ENCODE measurements around the gene LRRC49. TPM values are rescaled to one million over a fixed set of nuclear protein-coding genes. Genes with fewer than 3 reads are reported as not detected.
"Not testable (repeated sequence)": the region's sequence is repeated elsewhere in the genome, so short reads cannot be mapped to it uniquely, and the experiment has no call there.

Gene LRRC49
- total RNA-seq, 1 experiment from 2014 or later, result 8.5 TPM

- no peak for DNase-seq (ENCODE audit: low spot score)
Observed at GRCh38 chr15:70995383-70995970, 102.9 kb downstream of the LRRC49 start.

- DNase-seq (ENCODE audit: low spot score), result no peak
Observed at GRCh38 chr15:70998319-70998718, 105.7 kb downstream of the LRRC49 start.

GRCh38 chr15:71002316-71002715 is 109.7 kb downstream of the LRRC49 start:
- DNase-seq (ENCODE audit: low spot score), result no peak

DNA sequence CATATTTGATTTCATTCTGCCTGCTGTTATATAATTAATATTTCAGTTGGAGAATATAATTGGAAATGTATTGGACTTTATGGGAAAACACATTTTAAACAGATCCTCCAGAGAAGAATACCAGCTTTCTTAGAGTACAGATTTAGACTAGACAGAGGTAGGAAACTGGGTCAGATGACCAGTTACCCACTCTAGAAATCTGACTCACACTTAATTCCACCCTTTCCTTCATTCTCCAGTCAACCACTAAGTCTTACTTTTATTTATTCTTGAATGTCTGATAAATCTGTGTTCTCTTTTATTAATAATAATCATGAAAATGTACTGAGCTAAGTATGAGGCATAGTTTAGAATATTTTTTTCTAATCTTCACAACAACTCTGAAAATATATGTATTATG is 110.7 kb downstream of the LRRC49 start:
- DNase-seq (ENCODE audit: low spot score), result no peak

DNA sequence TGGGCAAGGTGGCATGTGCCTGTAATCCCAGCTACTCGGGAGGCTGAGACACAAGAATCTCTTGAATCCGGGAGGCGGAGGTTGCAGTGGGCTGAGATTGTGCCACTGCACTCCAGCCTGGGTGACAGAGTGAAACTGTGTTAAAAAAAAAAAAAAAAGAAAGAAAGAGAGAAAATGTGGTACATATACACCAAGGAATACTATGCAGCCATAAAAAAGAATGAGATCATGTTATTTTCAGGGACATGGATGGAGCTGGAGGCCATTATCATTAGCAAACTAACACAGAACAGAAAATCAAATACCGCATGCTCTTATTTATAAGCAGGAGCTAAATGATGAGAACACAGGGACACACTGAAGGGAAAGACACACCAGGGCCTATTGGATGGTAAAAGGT is 111.9 kb downstream of the LRRC49 start:
- not testable (repeated sequence) for DNase-seq (ENCODE audit: low spot score)

- DNase-seq (ENCODE audit: low spot score), result no peak
Observed at GRCh38 chr15:71005895-71006294, 113.3 kb downstream of the LRRC49 start.

DNA sequence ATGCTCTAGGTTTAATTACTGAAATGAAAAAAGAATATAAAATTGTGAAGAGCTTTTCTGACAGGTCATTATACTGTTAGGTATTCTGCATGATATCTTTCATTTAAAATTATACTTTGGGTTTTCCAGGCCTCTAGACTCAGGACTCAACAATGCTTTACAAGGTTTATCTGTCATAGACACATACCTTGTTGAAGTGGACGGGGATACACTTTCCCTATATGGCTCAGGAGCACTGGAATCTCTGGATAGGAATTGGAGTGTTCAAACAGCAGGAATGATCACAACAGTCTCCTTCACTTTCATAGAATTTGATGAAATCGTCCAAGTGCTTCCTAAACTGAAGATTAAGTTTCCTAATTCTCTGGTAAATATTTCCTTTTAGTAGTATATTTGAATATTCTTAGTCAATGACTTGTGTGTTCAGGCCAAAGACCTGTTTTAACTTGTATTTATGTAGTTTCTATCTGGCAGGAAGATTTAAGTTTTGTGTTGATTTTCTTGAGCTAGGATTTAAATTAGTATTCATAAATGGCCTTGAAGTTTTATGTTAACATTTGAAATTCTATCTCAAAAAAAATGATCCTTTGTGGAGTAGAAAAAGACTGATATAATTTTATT is 115.7 kb downstream of the LRRC49 start:
- DNase-seq (ENCODE audit: low spot score), result no peak

GRCh38 chr15:71010472-71010871 is 117.8 kb downstream of the LRRC49 start:
- DNase-seq (ENCODE audit: low spot score), result no peak

GRCh38 chr15:71010997-71011396 is 118.4 kb downstream of the LRRC49 start:
- DNase-seq (ENCODE audit: low spot score), result no peak

DNA sequence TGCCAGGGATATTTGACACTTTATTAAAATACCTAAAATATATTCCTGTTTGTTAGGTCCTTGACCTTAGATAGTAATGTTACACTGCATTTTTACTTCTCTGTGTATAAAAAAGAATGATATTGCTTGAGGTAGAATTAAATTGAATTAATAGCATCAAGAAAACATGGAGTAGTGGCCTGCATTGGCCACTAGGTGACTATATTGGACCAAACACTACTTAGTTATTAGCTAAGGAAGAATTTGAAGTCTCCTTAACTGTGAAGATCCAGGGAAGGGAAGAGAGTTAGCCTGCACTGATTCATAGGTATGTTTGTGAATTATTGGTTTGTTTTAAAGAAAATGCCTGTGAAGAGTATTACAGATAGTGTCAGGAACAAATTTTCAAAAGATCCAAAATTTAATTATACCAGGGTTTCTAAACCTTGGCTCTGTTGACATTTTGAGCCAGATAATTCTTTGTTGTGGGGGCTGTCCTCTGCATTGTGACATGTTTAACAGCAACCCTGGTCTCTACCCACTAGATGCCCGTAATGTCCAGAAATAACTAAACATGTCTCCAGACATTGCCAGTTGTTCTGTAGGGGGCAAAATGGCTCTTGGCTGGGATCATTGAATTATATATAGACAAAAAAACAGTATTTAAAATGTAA is 119.0 kb downstream of the LRRC49 start:
- DNase-seq (ENCODE audit: low spot score), result peak; percentile 41

DNA sequence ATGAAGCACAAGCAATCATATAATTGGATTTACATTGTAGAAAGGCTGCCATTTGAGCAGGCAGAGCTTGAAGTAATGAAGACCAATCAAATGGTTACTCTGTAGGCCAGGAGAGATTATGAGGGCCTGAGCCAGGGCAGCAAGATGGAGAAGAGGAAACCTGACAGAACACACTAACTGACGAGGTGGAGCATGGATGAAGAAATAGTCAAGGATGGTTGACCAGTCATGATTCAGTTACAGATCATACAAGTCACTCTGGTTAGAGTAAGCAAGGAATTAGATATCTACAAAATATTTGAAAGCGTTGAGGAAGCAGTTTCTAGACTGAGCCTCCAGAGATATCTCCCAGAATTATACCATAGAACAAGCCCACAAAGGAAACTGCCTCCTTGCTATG is 120.8 kb downstream of the LRRC49 start:
- no peak for DNase-seq (ENCODE audit: low spot score)

DNA sequence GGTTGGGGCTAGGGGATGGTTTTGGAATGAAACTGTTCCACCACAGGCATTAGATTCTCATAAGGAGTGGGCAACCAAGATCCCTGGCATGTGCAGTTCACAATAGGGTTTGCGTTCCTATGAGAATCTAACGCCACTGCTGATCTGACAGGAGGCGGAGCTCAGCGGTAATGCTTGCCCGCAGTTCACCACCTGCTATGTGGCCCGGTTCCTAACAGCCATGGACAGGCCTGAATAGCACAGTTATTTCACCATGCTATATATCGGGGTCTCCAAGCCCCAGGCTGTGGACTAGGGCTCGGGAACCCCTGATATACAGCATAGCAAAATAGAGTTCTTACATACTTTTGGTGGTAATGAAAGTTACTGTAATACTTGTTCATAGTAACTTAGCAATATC is 122.7 kb downstream of the LRRC49 start:
- DNase-seq (ENCODE audit: low spot score), result no peak

DNA sequence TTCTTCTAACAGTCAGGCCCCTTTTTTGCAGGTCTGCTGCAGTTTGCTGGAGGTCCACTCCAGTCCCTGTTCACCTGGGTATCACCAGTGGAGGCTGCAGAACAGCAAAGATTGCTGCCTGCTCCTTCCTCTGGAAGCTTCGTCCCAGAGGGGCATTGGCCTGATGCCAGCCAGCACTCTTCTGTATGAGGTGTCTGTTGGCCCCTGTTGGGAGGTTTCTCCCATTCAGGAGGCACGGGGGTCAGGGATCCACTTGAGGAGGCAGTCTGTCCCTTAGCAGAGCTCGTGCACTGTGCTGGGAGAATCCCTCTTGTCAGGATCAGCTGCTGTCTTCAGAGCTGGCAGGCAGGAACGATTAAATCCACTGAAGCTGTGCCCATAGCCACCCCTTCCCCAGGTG is 138.6 kb downstream of the LRRC49 start:
- DNase-seq (ENCODE audit: low spot score), result not testable (repeated sequence)

DNA sequence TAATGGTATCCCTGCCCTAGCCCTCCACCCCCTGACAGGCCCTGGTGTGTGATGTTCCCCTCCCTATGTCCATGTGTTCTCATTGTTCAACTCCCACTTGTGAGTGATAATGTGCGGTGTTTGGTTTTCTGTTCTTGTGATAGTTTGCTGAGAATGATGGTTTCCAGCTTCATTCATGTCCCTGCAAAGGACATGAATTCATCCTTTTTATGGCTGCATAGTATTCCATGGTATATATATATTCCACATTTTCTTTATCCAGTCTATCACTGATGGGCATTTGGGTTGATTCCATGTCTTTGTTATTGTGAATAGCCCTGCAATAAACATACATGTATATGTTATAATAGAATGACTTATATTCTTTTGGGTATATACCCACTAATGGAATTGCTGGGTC is 142.9 kb downstream of the LRRC49 start:
- DNase-seq (ENCODE audit: low spot score), result not testable (repeated sequence)

DNA sequence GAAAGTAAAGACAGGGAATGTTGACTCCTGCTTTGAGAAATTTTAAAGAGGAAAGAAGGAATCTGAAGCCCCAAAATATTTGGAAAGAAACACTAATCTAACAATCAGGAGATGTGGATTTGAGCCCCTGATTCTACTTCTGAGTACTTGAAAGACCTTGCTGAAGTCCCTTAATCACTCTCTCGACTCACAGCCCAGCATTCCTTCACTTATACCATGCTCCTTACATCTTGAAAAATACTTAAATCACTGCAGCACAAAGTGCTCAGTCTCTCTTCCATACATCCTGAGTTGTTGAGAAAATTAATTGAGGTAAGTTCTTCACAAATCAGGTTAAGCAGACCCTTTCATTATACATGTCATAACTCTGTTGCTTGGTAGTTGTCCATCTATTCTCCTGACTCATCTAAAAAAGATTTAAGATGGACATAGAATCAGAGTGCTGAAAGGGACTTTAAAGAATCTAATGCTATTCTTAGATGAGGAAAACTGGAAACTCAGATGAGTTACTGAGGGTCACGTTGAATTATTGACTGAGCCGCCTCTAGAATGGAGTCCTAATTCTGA is 149.8 kb downstream of the LRRC49 start:
- DNase-seq (ENCODE audit: low spot score), result no peak

GRCh38 chr15:71043373-71043772 is 150.7 kb downstream of the LRRC49 start:
- DNase-seq (ENCODE audit: low spot score), result no peak

DNA sequence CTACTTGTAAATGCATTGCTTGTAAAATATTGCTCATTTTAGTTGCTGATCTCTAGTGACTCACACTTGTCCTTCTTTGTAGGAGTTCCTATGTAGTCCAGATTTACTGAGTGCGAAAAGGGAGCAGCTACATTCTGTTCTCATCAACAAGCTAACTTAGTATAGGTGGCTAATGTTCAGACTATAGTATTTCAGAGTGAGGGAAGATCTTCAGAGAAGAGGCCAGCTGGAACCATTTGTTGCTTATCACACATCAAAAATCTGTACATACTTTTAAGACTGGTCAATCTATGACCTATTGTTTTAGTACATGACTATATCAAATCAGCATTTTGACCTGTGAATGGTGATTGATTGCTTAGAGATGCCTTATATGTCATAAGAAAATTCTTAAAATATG is 151.4 kb downstream of the LRRC49 start:
- DNase-seq (ENCODE audit: low spot score), result no peak

- DNase-seq (ENCODE audit: low spot score), result not testable (repeated sequence)
Observed at GRCh38 chr15:71046146-71046545, 153.5 kb downstream of the LRRC49 start.

DNA sequence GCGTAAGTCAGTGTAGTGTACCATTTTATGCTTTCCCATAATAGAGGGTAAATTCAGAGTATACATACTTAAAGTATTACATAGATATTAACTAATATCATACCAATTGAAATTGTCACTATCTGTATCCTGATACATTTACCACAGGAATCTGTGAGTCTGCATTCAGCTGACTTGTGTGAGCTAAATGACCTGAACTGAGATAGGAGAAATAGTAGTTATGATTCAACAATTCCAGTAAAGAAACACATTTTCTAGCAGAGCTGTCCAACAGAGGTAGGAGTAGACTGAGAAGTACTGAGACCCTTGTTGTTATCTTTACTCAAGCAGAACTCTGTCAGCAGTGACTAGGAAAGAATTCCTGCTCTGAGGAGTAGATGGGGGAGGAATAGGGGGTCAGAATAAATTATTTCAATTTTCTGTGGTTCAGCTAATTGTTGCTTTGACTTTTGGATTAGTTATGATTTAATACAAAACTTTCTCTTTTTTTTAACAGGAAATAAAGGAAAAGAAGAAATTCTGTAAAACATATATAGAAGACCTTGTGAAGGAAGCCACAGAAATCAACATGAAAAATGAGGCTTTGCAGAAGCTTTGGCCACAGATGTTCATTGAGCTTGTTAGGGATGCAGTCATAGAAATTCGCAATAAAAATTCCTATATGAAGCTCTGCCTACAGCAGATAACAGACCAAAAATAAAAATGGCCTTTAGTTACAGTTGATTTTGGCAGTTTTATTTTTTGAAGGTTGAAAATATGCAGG is 156.5 kb downstream of the LRRC49 start:
- DNase-seq (ENCODE audit: low spot score), result no peak

- DNase-seq (ENCODE audit: low spot score), result no peak
Observed at GRCh38 chr15:71049706-71050422, 157.2 kb downstream of the LRRC49 start.

GRCh38 chr15:71050461-71050860 is 157.8 kb downstream of the LRRC49 start:
- DNase-seq (ENCODE audit: low spot score), result no peak

GRCh38 chr15:71051539-71051938 is 158.9 kb downstream of the LRRC49 start:
- no peak for DNase-seq (ENCODE audit: low spot score)

Measured in H4 (cell line).